HG03439 (cell line): ENCODE measurements around the gene MCCC2.
"Not testable (repeated sequence)": the region's sequence is repeated elsewhere in the genome, so short reads cannot be mapped to it uniquely, and the experiment has no call there.

Experiments used
- ATAC-seq: cut with Tn5 transposase; IDR thresholded peaks from one replicate; pipeline ENCODE4 v1.9.1; 2021; ENCODE audit warnings: mild to moderate bottlenecking, moderate library complexity; ENCODE audit not compliant: unreplicated experiment

Gene MCCC2

DNA sequence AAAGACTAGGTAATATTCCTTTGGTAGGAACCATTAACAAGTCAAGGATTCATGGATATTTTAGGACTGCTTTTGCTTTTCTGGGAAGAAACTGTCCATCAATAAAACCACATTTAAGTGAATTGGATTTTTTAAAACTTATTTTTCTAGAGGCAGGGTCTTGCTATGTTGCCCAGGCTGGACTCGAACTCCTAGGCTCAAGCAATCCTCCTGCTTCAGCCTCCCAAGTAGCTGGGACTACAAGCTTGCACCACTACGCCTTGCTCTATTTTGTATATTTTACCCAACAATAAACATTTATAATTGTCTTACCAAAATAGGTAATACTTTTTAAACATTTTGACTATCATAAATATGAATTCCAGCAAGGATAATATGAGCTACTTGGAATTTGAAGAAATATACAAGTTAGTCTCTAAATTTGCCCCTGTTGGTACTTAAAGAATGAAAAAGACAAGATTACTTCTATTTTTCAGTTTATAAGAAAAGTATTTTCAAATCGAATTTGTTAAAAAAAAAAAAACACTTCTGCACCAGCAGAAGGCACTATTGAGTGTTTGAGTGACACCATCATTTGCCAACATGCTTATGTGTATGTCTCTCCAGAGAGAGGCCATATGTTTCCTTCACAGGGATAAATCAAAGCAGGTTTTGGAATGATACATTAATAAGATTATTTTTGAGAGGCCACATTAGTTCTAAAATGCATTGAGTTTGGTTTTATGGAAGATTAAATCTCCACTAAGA lies 71.9 kb downstream of the MCCC2 start:
- ATAC-seq, result no peak

DNA sequence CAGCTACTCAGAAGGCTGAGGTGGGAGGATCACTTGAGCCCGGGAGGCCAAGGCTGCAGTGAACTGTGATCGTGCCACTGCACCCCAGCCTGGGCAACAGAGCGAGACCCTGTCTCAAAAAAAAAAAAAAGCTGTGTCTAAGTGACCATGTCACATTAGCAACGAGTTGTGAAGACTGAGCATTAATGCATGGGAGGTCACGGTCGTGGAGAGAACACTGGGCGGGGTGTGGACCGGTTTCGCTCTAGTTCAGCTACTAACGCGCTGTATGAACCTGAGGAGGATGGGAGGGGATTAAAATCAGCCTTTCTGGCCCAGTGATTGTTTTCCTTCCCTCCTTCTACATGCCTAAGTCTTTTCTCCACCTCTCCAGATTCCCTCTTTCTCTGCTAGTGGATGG lies 75.2 kb downstream of the MCCC2 start:
- no peak for ATAC-seq

DNA sequence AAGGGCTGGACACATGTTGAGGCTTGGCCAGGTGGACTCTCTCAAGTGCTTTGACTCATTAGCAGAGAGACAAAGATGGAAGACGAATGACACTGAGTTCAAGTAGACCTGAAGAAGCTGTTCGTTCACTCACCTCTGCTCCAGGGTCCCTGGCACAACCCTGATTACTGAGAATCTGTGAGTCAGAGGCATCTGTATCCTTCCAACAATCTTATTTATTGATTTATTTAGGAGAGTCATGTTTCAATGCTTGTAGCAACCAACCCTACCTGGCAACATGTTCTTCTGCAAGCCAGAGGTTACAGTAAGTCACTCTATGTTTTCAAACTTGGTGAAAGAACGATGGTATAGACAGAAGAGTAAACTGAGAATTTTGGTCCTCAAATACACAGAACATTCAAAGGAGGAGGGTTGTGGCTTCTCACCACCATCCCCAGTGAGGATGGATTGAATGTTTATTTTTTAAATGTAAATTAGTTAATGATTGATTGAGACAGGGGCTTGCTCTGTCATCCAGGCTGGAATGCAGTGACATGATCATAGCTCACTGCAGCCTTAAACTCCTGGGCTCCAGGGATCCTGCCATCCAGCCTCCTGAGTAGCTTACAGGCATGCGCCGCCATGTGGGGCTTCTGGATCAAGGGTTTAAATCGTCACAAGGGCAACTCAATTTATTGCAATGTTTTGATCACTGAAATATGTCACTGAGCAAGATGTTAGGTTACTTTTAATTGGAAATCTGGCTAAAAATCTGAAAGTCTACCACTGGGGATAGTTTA lies 76.2 kb downstream of the MCCC2 start:
- no peak for ATAC-seq

DNA sequence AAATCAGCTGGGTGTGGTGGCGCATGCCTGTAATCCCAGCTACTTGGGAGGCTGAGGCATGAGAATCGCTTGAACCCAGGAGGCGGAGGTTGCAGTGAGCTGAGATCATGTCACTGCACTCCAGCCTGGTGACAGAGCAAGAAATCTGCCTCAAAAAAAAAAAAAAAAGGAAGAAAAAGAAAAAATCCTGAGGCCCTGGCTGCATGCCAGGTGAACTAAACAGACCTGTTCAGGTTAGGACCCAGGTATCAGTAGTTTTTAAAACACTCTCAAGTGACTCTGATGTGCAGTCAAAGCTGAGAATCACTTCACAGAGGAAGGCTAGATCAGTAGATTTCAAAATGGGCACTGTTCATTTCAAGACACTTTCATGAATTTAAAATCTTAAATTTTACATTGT lies 77.5 kb downstream of the MCCC2 start:
- ATAC-seq, result not testable (repeated sequence)

DNA sequence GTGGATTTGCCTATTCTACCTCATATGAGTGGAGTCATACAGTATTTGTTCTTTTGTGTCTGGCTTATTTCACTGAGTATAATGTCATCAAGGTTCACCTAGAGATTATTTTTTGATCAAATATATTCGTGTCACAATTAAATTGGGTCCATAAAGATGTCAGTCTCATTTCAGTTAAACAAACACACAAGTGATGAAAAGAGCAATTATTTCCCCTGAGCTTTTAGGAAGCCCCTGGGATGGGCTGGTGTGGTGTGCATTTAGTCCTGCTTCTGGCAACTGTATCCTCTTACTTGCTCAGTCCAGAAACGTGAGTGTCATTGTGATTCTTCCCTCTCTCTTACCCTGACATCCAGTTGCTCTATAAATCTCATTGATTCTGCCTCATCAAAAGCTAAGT lies 79.2 kb downstream of the MCCC2 start:
- no peak for ATAC-seq

DNA sequence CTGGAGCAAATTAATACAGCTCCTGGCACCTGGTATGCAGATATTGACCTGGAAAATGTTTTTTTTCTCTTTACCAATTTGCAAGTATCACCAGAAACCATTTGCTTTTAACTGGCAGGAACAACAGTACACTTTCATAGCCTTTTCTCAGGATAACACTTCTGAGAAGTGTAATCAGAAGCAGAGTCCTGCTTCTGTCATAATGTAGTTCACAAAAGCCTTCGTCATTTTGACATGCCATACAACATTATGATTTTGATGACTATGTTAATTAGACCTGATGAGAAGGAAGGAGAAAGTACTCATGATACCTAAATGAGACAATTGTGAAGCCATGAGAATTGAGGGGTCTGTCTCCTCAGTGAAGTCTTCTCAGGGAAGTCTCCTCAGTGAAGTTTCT lies 90.8 kb downstream of the MCCC2 start:
- ATAC-seq, result no peak

DNA sequence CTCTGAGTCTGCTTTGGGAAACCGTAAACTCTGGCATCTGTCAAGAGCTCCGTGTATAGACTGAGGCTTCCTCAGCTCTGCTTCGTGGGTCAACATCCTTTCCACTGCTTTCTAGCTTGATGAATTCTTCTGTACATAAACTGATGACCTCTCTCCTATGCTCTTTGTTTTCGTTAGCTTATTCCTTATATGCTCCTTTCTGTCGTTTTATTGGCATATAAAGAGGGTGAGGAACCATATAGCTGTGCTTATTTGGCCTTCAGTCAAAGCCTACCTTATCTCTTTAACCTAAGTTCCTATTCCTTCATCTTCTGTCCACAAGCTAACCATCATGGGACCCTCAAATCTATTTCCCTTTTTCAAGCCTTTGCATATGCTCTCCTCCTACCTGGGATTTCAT lies 92.6 kb downstream of the MCCC2 start:
- no peak for ATAC-seq

DNA sequence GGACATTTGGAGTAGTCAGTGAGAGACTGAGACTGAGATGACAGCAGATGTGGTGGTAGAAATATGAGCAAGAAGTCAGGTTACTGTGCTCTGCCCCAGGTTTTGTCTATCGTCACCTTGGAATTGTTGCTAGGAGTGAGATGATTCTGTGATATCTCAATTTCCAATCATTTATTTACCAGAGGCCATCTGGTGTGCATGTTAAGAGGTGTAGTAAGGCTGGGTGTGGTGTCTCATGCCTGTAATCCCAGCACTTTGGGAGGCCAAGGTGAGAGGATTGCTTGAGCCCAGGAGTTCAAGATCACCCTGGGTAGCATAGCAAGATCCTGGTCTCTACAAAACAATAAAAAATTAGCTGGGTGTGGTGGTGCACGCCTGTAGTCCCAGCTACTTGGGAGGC lies 93.4 kb downstream of the MCCC2 start:
- ATAC-seq, result no peak

DNA sequence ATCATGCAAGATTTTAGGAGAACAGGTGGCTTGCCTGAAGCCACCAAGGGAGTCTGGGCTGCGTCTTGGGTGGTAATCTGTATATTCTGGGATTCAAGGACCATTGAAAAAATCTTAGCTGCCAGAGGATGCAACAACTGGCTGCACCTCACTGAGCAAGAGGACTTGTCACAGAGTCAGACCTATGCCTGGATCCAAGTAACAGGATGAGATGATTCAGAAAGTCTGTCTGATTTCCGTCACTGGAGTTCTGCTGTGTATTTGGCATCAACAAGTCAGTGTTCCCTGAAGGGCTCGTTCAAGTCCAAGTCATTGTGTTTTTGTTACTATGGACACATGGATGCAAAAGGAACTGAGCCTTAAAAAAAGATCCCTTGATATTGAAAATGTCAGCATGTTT lies 94.2 kb downstream of the MCCC2 start:
- no peak for ATAC-seq

DNA sequence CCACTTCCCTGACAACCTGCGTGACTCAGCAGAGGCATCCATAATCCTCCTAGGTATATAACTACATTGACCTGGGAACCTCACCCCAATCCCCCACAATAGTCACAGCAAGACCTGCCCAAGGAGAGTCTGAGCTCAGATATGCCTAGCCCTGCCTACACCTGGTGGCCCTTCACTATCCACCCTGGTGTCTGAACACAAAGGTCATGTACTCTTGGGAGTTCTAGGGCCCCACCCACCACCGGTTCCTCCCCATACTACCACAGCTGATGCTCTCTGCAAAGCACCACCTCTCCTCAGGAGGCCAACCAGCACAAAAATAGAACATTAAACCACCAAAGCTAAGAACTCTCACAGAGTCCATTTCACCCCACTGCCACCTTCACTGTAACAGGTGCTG lies 97.2 kb downstream of the MCCC2 start:
- ATAC-seq, result no peak

DNA sequence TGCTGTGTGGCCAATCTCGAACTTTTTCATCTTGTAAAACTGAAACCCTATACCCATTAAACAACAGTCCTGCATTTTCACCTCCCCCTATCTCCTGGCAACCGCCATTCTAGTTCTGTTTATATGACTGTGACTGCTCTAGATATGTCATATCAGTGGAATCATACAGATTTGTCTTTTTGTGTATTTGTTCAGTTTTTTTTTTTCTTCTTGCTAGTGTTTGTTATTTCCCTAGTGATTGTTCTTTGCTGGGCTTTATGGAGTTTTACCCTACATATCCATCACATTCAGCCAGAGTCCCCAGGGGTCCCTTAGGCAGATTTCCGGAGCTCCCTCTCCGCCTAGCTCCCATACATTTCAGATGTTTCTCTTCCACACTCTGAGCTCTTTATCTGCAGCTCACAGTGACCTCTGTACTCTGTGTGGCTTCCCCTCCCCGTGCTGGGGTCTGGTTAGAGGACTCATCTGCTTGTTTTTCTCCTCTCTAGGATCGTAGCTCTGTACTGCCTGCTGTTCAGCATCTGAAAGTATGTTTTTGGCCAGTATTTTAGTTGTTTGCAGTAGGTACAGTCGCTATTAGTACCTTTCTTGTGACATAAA lies 106.8 kb downstream of the MCCC2 start:
- ATAC-seq, result no peak

DNA sequence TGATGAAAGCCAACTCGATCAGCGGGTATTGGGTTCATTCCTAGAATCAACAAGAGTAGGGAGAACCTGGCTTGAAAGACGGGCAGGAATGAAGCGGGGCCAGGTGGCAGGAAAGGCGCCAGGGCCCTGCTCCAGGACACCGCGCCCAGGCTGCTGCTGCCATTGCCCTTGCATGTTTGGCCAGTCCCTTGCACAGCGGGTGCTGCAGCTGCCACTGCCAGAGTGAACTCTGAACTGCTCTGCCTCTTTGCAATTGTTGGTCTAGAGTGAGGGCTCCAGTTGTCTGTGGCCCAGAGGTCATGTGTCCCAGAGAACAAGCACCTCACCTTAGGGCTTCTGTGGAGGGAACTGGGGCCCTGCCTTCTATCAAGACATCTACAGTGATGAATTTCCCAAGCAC lies 107.9 kb downstream of the MCCC2 start:
- no peak for ATAC-seq

DNA sequence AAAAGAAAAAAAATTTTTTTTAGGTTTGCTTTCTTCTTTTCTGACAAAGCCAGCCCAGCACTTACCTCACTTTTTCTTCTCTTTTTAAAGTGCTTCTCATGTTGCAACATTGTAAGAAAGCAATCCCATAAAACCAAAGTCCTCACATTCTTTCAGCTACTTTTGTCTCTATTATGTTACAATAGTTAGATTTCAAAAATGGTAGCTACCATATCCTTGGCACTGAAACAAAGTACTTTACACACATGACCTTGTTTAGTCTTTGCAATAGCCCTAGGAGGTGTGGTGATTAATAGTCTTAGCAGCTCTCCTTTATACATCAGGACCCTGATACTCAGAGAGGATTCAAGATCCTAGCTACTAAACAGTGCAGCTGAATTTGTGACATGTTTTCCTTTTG lies 108.5 kb downstream of the MCCC2 start:
- no peak for ATAC-seq

DNA sequence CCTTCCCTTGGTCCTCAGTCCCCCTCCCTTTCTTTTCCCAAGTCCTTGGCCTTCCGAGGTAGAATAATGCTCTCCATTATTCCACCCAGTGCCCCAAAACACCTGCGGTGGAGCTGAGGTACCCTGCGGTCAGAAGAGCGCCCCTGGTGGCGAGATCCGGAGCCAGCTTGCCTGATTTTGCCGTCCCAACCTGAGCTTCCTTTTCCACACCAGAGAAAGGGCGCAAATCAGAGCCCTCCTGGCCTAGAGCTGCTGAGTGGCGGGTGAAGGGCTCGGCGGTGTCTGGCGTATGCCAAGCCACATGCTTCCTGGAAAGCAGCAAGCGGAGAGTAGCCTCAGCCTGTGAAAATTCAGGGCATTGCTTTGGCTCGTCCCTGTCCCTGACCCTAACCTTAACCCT lies 110.8 kb downstream of the MCCC2 start:
- no peak for ATAC-seq

DNA sequence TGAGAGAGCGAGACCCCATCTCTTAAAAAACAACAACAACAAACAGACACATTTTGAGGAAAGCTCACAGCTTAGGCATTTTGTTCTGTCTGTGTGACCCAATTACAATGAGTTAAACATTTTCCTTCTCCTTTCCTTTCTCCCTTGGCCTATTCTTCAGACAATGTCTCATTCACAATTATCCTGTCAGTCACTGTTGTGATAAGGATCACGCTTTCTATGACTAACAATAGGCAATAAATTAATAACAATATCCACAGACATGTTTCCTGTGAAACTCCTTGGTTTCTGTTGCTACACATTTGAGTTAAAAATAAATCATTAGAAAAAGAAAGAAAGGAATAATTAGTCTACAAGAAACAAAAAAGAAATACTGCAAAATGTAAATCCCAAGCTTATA lies 112.1 kb downstream of the MCCC2 start:
- ATAC-seq, result no peak

DNA sequence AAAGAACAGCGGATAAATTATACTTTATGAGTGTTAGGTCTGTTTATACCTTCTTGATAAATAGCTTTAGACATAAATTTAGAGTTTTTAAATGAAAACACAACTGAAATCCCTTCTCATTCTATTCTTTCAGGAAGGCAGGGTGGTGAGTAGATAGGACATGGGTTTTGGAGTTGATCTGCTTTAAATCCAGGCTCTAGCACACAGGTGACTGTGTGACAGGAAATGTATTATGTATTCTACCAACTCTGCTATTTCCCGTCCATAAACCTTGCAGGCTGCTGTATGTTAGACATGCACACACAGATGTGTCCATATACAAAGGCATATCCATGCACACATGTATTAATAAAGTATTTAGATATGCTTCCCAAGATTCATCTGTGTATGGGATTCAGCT lies 112.6 kb downstream of the MCCC2 start:
- no peak for ATAC-seq

DNA sequence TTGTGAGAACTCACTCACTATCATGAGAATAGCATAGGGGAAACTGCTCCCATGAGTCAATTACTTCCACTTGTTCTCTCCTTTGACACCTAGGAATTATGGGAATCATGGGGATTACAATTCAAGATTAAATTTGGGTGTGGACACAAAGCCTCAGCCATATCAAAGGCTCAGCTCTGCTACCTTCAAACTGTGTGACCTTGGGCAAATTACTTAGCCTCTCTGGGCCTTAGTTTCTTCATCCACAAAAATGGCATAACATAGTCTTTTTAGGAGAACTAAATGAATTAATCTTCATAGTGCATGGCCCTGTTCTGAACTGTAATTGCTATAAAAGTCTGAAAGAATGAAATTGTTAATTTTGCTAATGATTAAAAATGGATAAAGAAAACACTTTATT lies 113.7 kb downstream of the MCCC2 start:
- ATAC-seq, result no peak

DNA sequence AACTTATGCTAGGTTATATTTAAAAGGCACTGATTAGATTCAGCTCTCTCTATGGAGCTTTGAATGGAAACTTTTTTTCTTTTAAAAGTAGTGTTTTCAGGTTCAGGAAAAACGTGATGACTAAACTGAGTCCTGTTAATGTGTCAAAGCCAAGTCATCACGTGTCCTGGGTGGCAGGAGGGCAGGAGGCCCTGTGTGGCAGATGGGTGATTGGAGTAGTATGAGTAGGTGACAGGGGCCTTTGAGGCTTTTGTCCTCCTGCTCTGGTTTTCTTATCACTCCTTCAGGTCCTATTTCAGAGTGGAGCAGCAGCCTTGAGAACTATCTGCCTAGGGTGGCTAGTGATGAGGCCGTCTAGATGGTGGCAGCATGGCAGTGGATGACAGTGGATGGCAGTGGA lies 114.3 kb downstream of the MCCC2 start:
- no peak for ATAC-seq

DNA sequence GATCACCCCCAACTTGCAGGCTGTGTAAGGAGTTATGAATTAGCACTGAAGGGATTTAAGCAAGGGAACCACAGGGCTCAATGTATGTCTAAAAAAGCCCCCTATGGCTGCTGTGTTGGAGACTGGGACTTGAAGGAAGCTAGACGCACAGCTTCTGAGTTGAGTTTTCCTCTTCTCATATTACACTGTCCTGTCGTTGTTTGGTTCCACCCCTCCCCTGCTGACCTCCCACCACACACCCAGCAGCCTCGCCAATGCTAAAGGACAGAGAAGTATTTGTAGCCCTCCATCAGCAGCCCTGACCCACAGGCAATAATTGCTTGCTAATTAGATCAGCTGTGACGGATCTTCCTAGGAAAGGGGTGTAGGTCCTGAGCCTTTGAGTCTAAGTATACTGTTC lies 116.8 kb downstream of the MCCC2 start:
- no peak for ATAC-seq

DNA sequence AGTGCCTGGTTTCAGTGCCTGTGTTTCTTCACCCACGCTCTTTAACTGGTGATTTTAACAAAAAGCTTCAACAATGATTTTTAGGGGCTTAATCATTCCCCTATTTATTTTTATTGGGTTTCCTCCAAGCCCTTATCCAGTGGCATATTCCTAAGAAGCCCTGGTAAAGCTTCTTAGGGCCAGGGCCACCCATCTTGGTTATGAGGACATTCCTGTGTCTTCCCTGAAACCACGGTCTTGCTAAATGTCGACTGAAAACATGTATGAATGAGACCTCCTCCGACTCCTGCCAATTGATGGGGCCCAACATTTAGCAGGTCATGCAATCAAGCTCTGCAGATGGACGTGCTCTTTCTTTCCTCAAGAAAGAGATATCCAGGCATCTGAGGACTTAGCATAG lies 118.3 kb downstream of the MCCC2 start:
- no peak for ATAC-seq

DNA sequence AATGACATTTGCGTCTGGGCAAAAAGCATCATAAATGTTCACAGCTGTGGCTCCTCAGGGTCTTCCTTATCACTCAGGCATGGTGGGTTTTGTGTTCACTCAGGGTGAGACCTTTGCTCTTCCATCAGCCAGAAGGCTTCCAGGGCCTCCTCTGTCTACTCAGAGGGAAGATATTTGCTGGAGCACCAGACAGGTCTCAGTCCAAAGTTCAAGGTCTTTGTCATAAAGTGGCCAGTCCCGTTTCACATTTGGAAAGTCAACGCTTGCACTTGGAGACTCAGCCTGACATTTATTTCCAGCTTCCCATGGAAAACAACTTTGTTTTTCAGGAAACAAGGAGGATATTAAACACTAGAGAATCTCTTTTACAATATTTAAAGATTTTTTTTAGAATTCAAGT lies 119.8 kb downstream of the MCCC2 start:
- ATAC-seq, result no peak
